DMS 273 treated with DMSO at 0.1 percent for 48 hours (cell line): Measurements from ENCODE around the gene TSPAN9.

Experiments used
- DNase-seq: peaks from one replicate; lab custom pipeline; 2025; lab: John Stamatoyannopoulos, UW

TSPAN9 gene

DNA sequence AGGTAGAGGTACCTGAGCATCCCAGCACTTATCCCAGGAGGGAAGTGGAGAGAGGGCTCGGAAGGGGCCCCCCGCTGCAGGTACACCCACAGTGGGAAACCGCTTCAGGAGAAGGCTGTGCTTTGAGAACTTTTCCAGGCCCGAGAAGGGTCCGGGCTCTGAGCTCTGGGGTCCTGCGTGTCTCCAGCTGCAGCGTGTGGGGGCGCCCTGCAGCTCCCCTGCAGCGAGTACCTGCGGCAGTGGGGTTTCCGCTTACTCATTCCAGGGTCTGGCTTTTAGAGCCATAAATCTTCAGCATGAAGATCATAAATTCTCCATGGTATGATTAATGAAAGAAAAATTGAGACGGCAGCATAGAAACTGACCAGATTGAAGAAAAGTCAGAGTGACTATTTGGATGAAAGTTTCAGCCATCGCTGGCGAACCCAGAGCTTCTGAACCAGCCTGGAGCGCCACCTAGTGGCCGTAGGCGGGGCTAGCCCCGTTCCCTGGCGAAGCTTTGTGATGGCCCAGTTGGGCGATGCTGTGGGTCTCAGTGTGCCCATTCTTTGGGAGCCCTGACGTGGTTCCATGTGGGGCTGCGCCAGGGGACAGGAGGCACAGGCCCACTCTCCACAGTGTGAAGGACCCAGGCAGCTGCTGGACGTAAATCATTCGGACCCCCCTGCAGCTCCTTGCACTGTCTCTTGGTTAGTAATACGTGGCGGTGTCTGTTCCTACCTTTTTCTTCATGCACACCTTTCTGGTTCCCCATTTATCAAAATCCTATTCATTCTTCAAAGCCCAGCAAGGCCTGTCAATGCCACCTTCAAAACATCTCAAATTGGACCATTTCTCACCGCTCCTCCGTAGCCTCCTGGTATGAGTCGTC is 198.2 kb downstream of the TSPAN9 start:
- no peak for DNase-seq

DNA sequence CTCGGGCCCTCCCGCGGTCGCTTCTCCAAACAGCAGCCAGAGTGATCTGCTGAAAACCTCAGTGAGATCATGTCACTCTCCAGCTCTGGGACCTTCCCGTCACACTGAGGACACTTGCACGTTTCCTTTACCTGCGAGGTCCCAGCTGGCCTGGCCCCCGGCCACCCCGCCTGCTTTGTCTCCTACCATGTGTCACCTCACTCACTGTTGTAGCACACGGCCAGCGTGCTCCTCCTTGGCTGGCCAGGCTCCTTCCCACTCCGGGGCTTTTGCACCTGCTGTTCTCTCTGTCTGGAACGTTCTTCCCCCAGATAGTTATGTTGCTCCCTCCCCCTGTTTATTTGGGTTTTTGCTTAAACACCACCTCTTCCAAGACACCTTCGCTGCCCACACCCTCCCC is 199.0 kb downstream of the TSPAN9 start:
- DNase-seq, result no peak

DNA sequence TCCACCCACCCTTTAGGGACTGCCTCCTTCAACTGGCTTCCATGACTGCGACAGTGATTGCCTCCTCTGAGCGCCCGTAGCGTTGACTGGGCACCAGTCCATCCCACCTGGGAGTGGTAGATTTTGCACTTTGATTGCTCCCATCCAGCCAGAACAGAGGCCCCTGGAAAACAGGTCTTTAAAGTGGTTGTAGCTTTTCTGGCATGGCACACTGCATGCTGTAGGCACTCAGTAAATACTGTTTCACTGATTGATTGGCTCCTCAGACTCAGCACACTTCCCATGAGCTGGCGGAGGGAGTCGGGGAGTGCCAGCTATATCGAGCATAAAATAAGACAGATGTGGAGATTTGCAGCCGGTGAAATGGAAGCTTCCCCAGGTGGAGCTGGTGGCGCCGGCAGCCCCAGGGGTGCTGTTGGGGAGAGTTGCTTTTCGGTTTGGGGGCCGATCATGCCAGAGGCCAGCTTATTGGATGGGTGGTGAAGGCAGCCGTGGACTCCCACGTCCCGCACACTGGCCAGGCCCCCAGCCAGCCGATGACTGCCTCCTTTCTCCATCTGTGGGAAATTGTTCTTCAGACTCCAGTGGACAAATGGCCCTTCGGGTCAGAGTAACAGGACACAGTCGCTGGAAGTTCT is 200.2 kb downstream of the TSPAN9 start:
- no peak for DNase-seq

- DNase-seq, result no peak
These were observed 201.7 kb downstream of the TSPAN9 start for GRCh38 chr12:3278681-3279414.

DNA sequence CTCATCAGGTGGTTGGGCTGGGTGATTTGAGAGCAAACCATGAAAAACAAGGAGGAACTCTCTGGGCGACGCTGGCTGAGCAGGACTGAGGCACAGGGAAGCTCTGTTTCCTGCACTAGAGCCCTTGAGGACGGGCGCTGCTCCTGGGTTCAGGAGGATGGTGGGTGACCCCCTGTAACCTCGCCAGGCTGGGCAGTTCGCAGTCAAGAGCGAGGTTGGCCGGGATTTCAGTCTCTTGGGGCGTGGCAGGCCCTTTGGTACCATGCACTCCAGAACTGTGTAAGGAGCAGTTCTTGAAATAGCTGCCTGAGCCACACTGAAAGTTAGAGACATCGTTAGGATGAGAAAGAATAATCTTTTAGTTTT is 202.2 kb downstream of the TSPAN9 start:
- no peak for DNase-seq

- DNase-seq, result no peak
These were observed 202.7 kb downstream of the TSPAN9 start for GRCh38 chr12:3279832-3280231.

DNA sequence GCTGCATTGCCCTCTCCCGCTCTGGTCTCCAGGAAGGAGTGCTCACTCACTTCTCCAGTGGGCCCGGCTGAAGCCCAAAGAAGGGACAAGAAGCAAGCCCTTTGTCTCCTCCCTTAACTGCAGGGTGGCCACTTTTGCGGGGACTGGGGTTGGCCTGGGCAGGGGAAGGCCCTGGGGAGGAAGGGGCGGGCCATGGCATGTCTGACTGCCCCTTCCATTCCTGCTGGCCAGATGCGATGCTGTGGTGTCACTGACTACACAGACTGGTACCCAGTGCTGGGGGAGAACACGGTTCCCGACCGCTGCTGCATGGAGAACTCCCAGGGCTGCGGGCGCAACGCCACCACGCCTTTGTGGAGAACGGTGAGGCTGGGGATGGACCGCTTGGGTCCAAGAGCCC is 203.8 kb downstream of the TSPAN9 start:
- DNase-seq, result no peak

DNA sequence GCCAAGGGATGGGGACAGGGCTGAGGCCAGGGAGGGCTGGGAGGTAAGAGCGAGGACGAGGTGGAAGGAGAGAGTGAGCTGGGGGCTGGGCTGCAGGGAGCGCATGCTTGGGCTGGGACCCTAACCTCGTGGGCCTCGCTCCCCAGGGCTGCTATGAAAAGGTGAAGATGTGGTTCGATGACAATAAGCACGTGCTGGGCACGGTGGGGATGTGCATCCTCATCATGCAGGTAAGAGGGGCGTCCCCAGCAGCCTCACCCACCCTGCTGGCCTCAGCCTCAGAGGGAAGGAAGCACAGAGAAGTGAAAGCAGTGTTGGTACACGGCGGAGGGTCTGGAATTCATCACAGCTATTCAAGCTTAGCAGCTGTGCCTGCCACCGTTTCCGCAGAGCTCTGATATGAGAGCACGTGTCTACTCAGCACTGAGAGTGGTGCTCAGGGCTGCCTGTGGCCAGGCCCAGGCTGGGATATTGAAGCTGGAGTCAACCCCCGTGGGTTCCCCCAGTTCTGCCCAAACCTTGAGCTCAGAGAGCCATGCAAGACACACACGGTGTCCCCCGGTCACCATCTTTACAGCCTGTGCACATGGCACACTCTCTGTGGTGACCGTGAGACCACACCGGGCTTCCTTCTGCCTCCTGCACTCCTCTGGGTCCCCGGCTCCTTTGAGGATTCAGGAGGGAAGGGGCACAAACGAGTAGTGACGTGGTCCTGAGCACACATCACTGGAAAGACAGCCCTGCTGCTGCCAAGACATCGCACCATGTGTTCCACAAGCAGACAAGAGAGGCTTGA is 204.6 kb downstream of the TSPAN9 start:
- DNase-seq, result no peak

GRCh38 chr12:3282384-3282670 is 205.1 kb downstream of the TSPAN9 start:
- no peak for DNase-seq

GRCh38 chr12:3283137-3283680 is 206.0 kb downstream of the TSPAN9 start:
- DNase-seq, result no peak

DNA sequence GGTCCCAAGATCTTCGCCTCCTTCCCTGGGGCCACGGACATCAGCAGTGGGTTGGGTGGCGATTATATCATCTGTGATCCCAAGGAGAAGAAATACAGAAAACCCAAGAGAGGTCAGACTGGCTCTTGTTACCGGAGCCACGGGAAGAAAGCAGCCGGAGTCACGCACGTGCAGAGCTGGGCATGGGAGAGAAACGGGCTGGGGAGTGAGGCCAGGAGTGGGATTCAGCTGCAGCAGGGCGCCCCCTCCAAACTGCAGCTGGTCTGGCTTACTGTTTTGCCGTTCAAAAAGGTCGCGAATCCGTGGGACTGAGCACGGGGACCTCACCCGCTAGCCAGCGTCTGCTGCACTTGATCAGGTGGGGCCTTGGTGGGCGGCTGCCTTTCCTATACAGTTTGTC is 207.2 kb downstream of the TSPAN9 start:
- DNase-seq, result no peak

- DNase-seq, result no peak
These were observed 208.4 kb downstream of the TSPAN9 start for GRCh38 chr12:3285570-3285969.

- DNase-seq, result no peak
These were observed 211.5 kb downstream of the TSPAN9 start for GRCh38 chr12:3288690-3289089.

- DNase-seq, result no peak
These were observed 212.5 kb downstream of the TSPAN9 start for GRCh38 chr12:3289702-3290101.

GRCh38 chr12:3291939-3292338 is 214.8 kb downstream of the TSPAN9 start:
- DNase-seq, result no peak

DNA sequence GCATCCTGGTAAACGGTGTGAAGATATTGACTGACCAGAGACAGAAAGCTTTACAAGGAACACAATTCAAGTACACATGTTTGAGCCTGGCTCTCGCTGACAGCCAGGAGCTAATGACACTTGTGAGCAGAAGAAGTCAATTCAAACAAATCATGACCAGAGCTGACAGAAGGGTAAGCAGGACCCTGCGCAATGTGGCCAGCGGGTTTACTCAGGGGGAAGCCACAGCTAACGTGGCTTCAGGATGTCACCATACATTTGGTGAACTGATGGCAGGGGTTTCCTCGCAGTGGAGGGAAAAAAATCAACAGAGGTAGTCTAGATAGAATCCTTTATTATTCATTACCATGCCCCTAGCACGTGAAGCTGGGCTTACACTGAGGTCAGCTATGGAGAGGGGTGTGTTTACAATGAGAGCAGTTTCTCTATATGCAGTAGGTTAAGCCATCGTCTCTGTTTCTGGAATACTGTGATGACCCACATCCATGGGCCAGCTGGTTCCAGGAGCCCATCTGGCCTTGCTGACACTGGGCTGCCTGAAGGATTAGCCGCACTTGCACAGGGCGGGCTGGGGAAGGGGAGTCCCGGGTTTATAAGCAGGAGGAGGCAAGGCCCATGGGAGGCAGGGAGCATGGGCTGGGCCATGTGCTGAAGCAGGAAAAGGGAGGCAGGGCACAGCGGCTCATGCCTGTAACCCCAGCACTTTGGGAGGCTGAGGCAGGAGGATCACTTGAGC is 215.7 kb downstream of the TSPAN9 start:
- no peak for DNase-seq

DNA sequence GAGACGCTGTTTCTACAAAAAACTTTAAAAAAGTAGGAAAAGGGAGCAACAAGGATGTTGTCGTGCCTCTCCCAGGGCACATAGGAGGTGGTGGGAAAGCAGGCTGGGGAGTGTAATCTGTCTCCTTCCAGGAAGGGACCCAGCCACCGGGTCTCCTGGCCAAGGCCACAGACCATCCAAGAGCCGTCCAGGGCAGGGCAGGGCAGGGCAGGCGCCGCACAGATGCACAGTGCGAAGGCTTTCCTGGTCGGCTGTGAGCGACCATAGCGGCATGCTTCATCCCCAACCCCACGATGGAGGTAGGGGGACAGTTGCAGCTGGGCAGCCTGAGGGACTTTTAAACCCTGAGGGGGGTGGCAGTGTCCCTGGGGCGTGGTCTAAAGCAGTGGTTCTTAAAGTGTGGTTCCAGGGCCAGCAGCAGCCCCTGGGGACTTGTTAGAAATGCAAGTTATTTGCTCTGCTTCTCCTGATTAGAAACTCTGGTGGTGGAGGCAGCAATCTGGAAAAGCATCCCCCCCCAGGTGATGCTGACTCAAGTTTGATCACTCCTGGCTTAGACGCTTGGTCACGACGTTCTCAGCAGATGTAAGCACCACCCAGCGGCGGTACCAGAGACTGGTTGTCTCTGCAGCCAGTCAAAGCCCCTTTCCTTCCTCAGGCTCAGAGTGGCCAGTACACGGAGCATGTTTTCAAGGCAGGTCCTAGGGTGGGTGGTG is 216.4 kb downstream of the TSPAN9 start:
- no peak for DNase-seq

- DNase-seq, result peak; percentile 52
These were observed 217.3 kb downstream of the TSPAN9 start for GRCh38 chr12:3294481-3294911.

DNA sequence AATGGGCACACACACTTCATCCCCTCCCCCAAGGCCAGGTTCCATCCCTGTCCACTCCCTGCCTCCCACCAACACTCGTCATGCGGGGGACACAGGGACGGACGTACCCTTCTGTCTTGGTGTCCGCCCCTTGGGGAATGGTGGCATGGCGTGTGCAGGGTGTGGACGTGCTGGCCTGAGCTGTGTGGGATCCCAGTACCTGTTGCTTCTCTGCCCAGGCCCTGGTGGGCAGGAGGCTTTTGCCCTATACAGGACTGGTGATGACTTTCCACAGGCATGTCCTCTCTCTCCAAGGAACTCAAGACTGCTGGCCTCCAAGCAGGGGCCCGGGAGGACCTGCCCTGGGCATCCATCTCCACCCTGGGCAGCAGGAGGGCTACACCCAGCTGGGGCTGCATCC is 218.0 kb downstream of the TSPAN9 start:
- DNase-seq, result no peak

DNA sequence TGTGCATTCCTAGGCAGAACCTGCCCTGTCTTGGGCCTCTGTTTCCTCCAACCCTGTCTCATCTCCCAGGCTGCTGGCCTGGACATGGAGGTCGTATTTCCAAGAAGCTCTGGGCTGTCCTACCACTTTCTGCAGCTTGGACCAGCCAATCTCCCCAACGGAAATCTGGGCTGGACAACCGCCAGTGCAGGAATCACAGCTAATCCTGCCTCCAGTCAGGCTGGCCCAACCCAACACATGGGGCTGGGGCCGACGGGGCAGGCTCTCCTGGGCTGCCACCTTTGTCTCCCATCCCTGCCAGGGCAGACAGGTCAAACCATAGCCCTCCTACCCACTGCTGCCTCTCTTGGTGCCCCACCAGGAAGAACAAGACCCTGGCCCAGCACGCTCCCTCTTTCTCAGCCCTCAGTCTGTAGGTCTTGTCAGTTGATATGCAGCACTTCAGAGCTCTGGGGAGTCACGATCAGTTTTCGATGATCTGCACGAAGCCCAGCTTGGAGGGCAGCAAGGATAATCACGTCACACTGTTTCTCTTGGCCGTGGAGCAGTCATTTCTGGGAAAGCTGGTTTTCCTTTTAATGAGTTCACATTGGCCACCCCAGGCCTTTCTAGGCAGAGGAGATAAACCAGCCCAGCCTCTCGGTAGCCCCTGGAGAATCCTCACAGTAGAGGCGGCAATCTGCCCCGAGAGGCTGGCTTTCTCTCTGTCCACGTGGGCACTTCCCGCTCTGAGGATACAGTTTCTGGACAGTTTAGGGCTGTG is 218.6 kb downstream of the TSPAN9 start:
- DNase-seq, result no peak
